Measurements from ENCODE around the gene GOSR1. TPM values are rescaled to one million over a fixed set of nuclear protein-coding genes. Genes with fewer than 3 reads are reported as not detected.
"Not testable (repeated sequence)": the region's sequence is repeated elsewhere in the genome, so short reads cannot be mapped to it uniquely, and the experiment has no call there.

The GOSR1 gene
- total and polyA plus RNA-seq, 2 donors (not counting 1 experiment from before 2014, with no cell fraction given): 19.1 to 66.6 TPM

GRCh38 chr17:30436729-30437128 lies 40.5 kb upstream of the GOSR1 start:
- Histone ChIP-seq H2AFZ (ENCODE audit: insufficient read depth, low read depth, low read length, poor library complexity, severe bottlenecking) (no peak overlapping the region), H3K27me3 (replicated peaks in 1 of 4; ENCODE audit: control extremely low read depth in 1 of 4, control insufficient read depth in 3 of 4, insufficient read depth in 4 of 4, low read length in 3 of 4) (no peaks in the 10 kb centered on the region), H3K4me1 (ENCODE audit: control insufficient read depth in 2 of 2, insufficient read depth in 2 of 2, low read length in 2 of 2) (no peaks in the 10 kb centered on the region), H3K4me3 (ENCODE audit: control extremely low read depth in 1 of 5, extremely low read depth in 1 of 5, insufficient read depth in 1 of 5, low read depth in 2 of 5, low read length in 4 of 5) (no peak overlapping the region), H3K79me2 (ENCODE audit: control insufficient read depth, insufficient read depth, low read length) (no peaks in the 10 kb centered on the region), H3K9me3 (ENCODE audit: control extremely low read depth in 1 of 3, control insufficient read depth in 2 of 3, insufficient read depth in 1 of 3, low read length in 2 of 3) (no peaks in the 10 kb centered on the region), H3K27ac (ENCODE audit: low read length in 2 of 2) (no peak overlapping the region), H3K36me3 (replicated peaks in 1 of 2; ENCODE audit: control extremely low read depth in 1 of 2, control insufficient read depth in 1 of 2, extremely low read depth in 1 of 2, insufficient read depth in 2 of 2, low read length in 1 of 2) (peaks cover 0 to 8% of the 10 kb centered on the region in 2 experiments), H4K20me1 (ENCODE audit: control insufficient read depth, insufficient read depth, low read length, poor library complexity, severe bottlenecking) (no peaks in the 10 kb centered on the region), H3K4me2 (replicated peaks; ENCODE audit: low read depth, low read length, poor library complexity, severe bottlenecking) (no peak overlapping the region), H3K9ac (ENCODE audit: low read length) (no peak overlapping the region)
- no peak for ATAC-seq (ENCODE audit: low read depth)
- ChIA-PET POLR2A (no interaction called here), CTCF (no interaction called here)
- Mint-ChIP-seq H3K4me1 (no peaks in the 10 kb centered on the region), H3K27ac (no peak overlapping the region), H3K4me3 (no peak overlapping the region), H3K27me3 (no peaks in the 10 kb centered on the region), H3K9me3 (ENCODE audit: insufficient read depth) (no peaks in the 10 kb centered on the region)
- intact Hi-C loops (cut with micrococcal nuclease): no loop called here
- no peak for DNase-seq
- TF ChIP-seq EZH2 (IDR thresholded peaks at IDR 0.05; ENCODE audit: borderline replicate concordance, insufficient read depth, low read depth, low read length, poor library complexity, severe bottlenecking) (no peak), CTCF (IDR thresholded peaks at IDR 0.05) (no peak)

- CTCF ChIA-PET: no interaction called here
- intact Hi-C loops (cut with micrococcal nuclease): no loop called here
These were observed 33.5 kb upstream of the GOSR1 start for GRCh38 chr17:30443721-30444120.

GRCh38 chr17:30446640-30447039 lies 30.6 kb upstream of the GOSR1 start:
- H4K20me1 ChIP-seq (ENCODE audit: control insufficient read depth, insufficient read depth, low read length, poor library complexity, severe bottlenecking); ATAC-seq (ENCODE audit: low read depth); H3K9me3 Mint-ChIP-seq (ENCODE audit: insufficient read depth); H3K4me2 ChIP-seq (replicated peaks; ENCODE audit: low read depth, low read length, poor library complexity, severe bottlenecking); H3K9ac ChIP-seq (ENCODE audit: low read length); H3K27ac Mint-ChIP-seq; DNase-seq; H3K36me3 ChIP-seq (replicated peaks in 1 of 2; ENCODE audit: control extremely low read depth in 1 of 2, control insufficient read depth in 1 of 2, extremely low read depth in 1 of 2, insufficient read depth in 2 of 2, low read length in 1 of 2); H3K4me1 Mint-ChIP-seq; CTCF ChIA-PET; H3K4me3 Mint-ChIP-seq; H3K27me3 Mint-ChIP-seq; H3K4me1 ChIP-seq (ENCODE audit: control insufficient read depth in 2 of 2, insufficient read depth in 2 of 2, low read length in 2 of 2); H3K4me3 ChIP-seq (ENCODE audit: control extremely low read depth in 1 of 5, extremely low read depth in 1 of 5, insufficient read depth in 1 of 5, low read depth in 2 of 5, low read length in 4 of 5); H3K79me2 ChIP-seq (ENCODE audit: control insufficient read depth, insufficient read depth, low read length); POLR2A ChIA-PET; H3K27me3 ChIP-seq (replicated peaks in 1 of 4; ENCODE audit: control extremely low read depth in 1 of 4, control insufficient read depth in 3 of 4, insufficient read depth in 4 of 4, low read length in 3 of 4); intact Hi-C loops (cut with micrococcal nuclease); H3K27ac ChIP-seq (ENCODE audit: low read length in 2 of 2); H3K9me3 ChIP-seq (ENCODE audit: control extremely low read depth in 1 of 3, control insufficient read depth in 2 of 3, insufficient read depth in 1 of 3, low read length in 2 of 3); H2AFZ ChIP-seq (ENCODE audit: insufficient read depth, low read depth, low read length, poor library complexity, severe bottlenecking): not testable (repeated sequence)

More at GRCh38 chr17:30443721-30444120, 33.5 kb upstream of the GOSR1 start:
- TF ChIP-seq EZH2 (IDR thresholded peaks at IDR 0.05; ENCODE audit: borderline replicate concordance, insufficient read depth, low read depth, low read length, poor library complexity, severe bottlenecking): no peak
- Mint-ChIP-seq H3K4me1 (no peaks in the 10 kb centered on the region), H3K27me3 (no peaks in the 10 kb centered on the region), H3K9me3 (ENCODE audit: insufficient read depth) (no peaks in the 10 kb centered on the region), H3K27ac (no peak overlapping the region), H3K4me3 (no peak overlapping the region)
- H3K9me3 ChIP-seq (ENCODE audit: control extremely low read depth in 1 of 3, control insufficient read depth in 2 of 3, insufficient read depth in 1 of 3, low read length in 2 of 3): no peaks in the 10 kb centered on the region
- no peaks in the 10 kb centered on the region for H3K79me2 ChIP-seq (ENCODE audit: control insufficient read depth, insufficient read depth, low read length)
- H3K9ac ChIP-seq (ENCODE audit: low read length): no peak overlapping the region
- H3K27me3 ChIP-seq (replicated peaks in 1 of 4; ENCODE audit: control extremely low read depth in 1 of 4, control insufficient read depth in 3 of 4, insufficient read depth in 4 of 4, low read length in 3 of 4): no peaks in the 10 kb centered on the region
- no peak overlapping the region for H2AFZ ChIP-seq (ENCODE audit: insufficient read depth, low read depth, low read length, poor library complexity, severe bottlenecking)
- 96% methylated on average over 3 of the region's 6 CpGs for WGBS (ENCODE audit: insufficient coverage)
- H4K20me1 ChIP-seq (ENCODE audit: control insufficient read depth, insufficient read depth, low read length, poor library complexity, severe bottlenecking): no peaks in the 10 kb centered on the region
- H3K4me1 ChIP-seq (ENCODE audit: control insufficient read depth in 2 of 2, insufficient read depth in 2 of 2, low read length in 2 of 2): no peaks in the 10 kb centered on the region
- DNase-seq (no peak), ATAC-seq (ENCODE audit: low read depth) (no peak)
- POLR2A ChIA-PET: no interaction called here
- no peak overlapping the region for H3K27ac ChIP-seq (ENCODE audit: low read length in 2 of 2)
- H3K4me2 ChIP-seq (replicated peaks; ENCODE audit: low read depth, low read length, poor library complexity, severe bottlenecking): no peak overlapping the region
- peaks cover 0 to 5% of the 10 kb centered on the region in 2 experiments for H3K36me3 ChIP-seq (replicated peaks in 1 of 2; ENCODE audit: control extremely low read depth in 1 of 2, control insufficient read depth in 1 of 2, extremely low read depth in 1 of 2, insufficient read depth in 2 of 2, low read length in 1 of 2)
- no peak overlapping the region for H3K4me3 ChIP-seq (ENCODE audit: control extremely low read depth in 1 of 5, extremely low read depth in 1 of 5, insufficient read depth in 1 of 5, low read depth in 2 of 5, low read length in 4 of 5)
